ENCODE results near the gene ARHGEF11.
"Not testable (repeated sequence)": the region's sequence is repeated elsewhere in the genome, so short reads cannot be mapped to it uniquely, and the experiment has no call there.

The ARHGEF11 gene

DNA sequence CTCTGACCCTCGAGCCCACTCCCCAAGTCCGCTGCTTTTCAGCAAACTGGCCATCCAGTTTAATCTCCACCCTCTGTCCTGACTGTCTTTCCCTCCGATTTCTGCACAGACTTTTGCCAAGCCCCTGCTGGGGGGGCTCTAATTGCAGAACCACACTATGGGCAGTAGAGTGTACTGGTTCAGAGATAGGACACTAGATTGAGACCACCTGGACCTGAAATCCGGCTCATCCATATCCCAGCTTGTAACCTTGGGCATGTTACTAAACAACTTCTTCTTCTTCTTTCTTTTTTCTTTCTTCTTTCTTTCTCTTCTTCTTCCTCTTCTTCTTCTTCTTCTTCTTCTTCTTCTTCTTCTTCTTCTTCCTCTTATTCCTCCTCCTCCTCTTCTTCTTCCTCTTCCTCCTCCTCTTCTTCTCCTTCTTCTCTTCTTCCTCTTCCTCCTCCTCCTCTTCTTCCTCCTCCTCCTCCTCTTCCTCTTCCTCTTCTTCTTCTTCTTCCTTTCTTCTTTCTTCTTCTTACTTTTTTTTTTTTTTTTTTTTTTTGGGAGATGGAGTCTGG is 117.4 kb downstream of the ARHGEF11 start:
- no peak for ATAC-seq

DNA sequence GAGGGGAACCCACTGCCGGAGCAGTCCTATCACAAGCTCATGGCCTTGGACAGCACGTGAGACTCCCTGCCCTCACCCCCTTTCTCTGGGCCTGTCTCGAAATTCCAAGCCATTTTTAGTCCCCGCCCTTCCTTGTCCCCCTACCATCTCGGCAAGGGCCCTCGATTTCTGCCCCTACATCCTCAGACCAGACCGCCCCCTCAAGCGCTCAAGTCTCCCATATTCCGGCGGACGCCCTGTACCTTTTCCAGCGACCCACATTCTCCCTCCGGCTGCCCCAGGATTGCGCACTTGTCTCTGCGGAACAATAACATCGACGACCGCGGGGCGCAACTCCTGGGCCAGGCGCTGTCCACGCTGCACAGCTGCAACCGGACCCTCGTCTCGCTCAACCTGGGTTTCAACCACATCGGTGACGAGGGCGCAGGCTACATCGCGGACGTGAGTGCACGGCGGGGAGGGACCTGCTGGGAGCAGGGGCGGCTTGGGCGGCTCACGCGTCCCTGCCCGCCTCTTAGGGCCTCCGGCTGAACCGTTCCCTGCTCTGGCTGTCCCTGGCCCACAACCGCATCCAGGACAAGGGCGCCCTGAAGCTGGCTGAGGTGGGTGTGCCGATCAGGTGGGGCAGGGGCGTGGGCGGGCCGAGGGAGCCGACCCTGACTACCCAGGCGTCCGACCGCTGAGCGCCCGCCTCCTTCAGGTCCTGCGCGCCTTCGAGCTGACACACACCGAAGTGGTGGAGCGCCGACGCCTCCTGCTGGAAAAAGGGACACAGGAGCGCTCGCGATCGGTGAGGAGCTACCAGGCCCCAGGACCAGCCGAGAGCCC is 118.1 kb downstream of the ARHGEF11 start:
- ATAC-seq, result peak; percentile 75 to 78

DNA sequence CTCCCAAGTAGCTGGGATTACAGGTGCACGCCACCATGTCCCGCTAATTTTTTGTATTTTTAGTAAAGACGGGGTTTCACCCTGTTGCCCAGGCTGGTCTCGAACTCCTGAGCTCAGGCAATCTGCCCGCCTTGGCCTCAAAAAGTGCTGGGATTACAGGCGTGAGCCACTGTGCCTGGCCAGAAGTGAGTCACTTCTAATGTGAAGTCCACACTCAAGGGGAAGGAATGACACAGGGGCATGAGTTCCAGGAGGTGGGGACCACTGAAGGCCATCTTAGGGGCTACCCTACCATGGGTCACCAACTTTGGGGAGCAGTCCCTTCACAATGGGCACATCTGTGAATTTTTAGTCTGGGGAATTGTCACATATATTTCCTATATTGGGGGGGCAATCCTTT is 118.8 kb downstream of the ARHGEF11 start:
- ATAC-seq, result not testable (repeated sequence)

DNA sequence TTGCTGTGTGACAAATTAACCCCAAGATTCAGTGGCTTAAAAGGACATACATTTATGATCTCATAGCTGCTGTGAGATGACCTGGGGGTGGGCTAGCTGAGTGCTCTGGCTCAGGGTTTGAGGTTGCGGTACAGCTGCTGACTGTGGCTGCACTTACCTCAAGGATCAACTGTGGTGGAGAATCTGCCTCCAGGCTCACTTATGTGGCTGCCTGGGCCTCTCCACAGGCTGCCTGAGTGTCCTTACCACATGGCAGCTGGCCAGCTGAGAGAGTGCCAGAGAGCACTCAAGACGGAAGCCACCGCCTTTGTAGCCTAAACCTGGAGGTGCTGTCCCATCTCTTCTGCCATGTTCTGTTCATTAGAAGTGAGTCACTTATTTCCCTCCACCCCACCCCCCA is 119.4 kb downstream of the ARHGEF11 start:
- peak; percentile 32 to 52 for ATAC-seq

DNA sequence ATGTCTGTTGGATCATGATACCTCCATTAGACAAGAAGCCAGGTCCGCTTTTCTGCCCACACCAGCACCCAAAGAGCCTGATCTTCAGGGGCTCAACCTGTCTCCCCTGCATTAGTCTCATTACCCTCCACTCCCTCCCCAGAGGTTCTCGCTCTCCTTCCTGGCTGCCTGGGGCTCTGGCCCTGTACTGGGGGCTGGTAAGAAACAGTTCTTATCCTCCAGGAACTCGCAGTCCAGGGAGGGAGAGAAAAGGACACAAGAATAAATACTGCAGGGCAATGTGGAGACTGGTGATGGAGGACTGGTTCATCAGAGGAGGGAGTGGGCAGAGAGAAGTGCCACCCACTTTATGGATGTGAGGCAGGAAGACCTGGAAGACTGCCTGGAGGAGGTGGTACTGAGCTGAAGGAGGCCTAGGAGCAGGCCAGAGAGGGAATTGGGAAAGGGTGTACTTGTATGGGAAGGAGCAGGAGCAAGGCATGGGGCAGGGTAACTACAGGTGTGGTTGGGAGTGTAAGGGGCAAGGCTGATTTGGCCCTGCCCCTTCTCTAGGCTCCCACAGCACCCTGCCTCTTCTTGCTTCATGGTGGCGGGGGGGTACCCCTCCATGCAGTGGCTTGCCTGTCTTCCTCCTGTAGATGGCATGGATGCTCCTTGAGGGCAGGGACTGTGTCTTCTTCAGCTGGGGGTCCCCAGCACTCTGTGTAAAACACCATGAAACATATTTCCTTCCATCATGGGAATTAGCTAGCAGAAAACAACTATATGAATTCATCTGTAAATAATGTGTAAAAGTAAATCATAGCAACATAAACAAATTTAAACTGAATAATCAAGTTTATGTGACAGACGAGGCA is 120.2 kb downstream of the ARHGEF11 start:
- ATAC-seq, result no peak

DNA sequence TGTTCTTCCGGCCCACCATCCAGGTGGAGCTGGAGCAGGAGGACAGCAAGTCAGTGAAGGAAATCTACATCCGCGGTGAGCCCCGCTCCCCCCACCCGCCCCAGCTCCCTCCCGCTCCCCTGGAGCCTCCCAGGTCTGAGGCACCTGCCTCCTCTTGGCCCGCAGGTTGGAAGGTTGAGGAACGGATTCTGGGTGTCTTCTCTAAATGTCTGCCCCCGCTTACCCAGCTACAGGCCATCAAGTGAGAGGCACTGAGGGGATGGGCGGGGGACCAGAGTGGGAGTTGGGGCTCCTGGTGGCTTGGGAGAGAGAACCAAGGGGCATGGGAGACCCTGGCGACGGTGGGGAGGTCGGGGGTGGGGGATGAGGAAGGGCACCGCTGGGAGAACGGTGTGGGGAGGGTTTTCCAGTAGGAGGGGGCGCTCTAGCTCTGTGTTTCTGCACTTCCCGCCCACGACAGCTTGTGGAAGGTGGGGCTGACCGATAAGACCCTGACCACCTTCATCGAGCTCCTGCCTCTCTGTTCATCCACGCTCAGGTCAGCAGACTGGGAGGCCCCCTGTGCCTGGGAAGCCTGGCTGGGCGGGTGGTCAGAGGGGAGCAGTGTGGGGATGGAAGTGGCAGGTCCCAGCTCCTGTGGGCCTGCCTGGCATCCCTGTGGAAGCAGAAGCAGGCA is 120.9 kb downstream of the ARHGEF11 start:
- no peak for ATAC-seq

DNA sequence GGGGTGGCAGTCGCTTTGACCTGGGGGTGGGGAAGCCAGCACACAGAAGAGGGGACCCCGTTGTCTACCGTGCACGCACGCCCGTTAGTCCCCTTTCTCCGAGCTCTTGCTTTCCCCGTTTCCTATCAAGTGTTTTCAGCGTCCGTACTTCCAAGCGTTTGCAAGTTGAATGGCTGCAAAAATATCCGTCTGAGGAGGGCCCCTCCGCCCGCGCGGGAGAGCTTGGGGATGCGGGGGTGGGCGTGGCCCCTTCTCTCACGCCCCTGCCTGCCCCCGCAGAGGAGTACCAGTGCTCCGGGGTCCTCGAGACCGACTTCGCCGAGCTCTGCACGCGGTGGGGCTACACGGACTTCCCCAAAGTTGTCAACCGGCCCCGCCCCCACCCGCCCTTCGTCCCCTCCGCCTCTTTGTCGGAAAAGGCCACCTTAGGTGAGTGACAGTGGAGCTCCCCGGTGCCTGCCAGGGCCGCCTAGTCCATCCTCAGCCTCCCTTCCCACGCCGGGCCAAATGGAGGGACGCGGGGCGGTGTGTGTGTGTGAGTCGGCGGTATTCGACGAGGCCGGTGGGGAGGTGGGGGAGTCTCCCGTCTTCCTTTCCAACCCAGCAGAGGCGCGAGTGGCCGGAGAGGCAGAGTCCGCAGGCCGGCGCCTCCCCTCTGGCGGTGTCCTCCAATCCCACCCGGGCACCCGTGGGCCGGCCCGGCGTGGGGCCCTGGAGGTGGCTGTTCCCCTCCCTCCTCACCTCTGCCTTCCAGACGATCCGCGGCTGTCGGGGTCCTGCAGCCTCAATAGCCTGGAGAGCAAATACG is 121.7 kb downstream of the ARHGEF11 start:
- no peak for ATAC-seq

DNA sequence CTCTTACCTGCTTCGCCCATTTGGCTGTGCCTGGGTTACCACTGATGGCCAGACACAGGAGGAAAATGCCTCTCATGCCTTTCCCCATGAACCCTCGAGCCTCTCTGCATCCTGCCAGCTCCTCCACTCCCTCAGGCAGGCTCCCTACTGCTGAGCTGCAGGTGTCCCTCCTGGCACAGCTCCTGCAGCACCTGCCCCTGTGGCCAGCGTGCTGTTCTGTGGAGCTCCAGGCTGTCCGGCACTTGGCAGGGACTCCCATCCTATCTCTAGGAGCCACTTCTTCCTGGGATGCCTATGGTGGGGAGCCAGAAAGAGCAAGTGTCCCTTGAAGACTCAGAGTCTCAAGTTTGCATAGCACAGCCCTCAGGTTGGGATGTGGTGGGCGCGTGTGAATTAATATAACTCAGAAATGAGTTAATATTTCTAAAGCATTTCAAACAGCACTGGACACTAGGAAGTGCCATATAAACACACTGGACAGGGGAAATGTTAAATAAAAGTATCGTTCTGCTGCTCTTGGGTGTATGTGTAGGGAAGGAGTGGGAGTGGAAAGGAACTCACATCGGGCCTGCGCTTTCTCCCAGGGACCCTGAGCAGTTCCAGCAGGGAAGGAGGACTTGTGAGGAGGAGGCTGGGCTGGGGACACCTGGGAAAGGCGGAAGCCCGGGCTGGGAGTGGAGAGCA is 122.4 kb downstream of the ARHGEF11 start:
- ATAC-seq, result no peak

DNA sequence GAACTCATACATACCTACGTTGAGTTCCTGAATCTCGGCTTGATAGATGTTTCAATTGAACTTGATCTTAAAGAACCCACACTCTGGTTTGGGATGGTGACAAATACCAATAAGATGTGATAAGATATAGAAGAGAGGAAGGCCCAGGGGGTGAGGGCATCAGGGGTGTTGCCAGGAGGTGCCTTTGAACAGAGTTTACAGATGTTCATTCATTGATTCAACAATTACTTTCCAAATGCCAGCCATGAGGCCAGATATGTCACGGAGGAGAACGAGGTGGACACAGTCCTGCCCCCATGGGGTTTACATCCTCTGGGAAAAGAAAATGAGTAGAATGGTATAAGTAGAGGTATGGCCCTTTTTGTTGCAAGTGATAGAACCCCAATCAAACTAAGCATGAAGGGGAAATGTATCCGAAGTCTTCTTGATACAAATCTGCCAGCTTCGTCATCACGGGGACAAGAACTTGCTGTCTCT is 124.5 kb downstream of the ARHGEF11 start:
- ATAC-seq, result no peak

DNA sequence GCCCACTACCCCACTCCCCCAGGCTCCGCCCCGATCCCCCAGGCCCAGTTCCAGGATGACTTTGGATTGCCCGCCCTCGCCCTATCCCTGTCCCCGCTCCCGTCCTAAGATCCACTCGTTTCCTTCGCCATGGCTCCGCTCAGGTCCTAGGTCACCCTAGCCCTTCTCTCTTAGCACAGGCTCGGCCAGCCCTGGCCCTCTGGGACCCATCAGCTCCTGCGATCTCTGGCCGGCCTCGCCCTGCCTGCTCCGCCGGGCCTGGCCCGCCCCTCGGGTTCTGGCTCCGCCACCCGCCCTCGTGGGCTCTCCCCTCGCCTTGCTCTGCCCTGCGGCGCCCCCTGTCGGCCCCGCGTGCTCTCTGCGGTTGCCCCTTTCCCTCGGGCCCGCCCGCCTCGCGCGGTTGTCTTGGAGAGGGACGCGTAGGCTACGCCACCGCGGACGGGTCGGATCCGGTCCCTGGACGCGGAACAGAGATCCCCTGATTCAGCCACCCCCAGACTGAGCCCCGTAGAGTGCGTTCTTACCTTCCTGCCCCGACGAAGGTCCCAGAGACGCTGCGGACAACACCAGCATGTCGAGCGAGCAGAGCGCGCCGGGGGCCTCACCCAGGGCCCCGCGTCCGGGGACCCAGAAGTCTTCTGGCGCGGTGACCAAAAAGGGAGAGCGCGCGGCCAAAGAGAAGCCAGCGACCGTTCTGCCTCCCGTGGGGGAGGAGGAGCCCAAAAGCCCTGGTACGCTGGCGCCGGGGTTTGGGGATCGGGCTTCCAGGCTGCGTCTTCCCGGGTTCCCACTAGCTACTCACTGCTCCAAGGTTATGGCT is 125.1 kb downstream of the ARHGEF11 start, which contains the start of gene LRRC71:
TSS of gene LRRC71 (plus strand) at position 400 of the 820 bp plus-strand sequence. CDS start at position 572, 172 bp downstream.
- peak; percentile 57 to 73 for ATAC-seq

DNA sequence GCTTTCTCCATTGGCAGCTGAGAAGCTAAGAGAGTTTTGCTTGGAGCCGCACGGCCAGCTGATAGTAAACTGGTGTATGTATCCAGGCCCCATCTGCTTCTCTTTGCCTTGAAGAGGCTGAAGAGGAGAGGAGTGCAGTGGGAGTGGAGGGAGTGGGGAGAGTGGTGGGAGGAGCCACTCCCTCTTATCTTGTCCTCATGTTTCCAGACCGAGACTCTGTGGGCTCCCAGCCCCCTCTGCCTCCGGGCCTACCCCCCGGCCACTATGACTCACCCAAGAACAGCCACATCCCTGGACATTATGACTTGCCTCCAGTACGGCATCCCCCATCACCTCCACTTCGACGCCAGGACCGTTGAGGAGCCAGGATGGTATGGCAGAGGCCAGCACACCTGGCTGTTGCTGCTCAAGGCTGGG is 131.1 kb downstream of the ARHGEF11 start:
- ATAC-seq, result no peak

DNA sequence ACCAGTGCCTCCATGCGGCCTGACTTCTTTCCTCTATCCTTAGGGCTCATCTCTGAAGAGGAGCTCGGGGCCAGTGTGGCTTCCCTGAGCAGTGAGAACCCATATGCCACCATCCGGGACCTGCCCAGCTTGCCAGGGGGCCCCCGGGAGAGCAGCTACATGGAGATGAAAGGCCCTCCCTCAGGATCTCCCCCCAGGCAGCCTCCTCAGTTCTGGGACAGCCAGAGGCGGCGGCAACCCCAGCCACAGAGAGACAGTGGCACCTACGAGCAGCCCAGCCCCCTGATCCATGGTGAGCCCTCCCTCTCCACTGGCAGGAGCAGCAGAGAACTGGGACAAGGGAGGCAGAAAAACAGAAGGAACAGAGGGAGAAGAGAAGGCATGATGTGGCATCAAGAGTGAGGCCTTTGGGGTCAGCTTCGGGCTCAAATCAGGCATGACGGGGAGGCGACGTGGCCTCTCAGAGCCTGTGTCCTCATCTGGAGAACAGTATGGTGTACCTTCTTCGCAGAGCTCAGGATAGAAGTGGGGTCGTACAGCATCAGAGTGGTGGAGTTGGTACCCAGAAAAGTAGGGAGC is 131.6 kb downstream of the ARHGEF11 start:
- no peak for ATAC-seq

DNA sequence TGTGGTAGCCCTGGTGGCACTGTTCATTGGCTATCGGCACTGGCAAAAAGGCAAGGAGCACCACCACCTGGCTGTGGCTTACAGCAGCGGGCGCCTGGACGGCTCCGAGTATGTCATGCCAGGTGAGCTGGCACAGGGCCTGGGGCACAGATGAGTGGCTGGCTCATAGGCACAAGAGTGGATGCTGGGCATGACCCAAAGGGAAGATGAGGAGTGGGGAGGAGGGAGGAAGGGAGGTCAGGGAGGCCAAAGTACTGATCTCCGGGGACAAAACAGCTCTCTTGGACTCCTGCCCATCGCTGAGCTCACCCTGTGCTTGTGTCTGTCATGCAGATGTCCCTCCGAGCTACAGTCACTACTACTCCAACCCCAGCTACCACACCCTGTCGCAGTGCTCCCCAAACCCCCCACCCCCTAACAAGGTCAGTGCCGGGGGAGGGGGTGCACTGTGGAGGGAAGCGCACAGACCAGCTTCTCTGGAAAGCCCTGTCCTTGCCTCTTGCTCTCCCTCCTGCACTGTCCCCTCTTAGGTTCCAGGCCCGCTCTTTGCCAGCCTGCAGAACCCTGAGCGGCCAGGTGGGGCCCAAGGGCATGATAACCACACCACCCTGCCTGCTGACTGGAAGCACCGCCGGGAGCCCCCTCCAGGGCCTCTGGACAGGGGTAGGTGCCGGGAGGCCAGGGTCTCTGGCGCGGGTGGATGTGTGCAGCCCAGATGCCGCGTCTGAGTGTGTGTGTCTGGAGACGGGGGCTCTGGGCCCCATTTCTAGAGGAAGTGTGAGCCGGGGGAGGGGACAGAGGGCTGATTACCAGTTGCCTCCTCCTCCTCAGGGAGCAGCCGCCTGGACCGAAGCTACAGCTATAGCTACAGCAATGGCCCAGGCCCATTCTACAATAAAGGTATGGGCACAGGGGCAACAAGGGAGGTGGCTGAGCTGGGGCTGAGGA is 132.4 kb downstream of the ARHGEF11 start:
- no peak for ATAC-seq

DNA sequence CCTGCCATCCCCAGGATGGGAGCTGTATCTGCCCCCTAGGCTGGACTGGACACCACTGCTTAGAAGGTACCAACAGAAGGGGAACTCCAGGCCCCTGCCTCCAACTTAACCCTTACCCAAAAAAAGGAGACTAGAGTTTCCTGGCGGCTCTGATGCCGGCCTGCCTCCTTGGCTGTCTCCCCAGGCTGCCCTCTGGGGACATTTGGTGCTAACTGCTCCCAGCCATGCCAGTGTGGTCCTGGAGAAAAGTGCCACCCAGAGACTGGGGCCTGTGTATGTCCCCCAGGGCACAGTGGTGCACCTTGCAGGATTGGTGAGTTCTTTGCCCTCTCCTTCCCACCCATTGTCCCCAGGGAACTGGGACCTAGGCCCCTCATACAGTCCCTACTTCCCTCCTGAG is 133.2 kb downstream of the ARHGEF11 start:
- no peak for ATAC-seq

DNA sequence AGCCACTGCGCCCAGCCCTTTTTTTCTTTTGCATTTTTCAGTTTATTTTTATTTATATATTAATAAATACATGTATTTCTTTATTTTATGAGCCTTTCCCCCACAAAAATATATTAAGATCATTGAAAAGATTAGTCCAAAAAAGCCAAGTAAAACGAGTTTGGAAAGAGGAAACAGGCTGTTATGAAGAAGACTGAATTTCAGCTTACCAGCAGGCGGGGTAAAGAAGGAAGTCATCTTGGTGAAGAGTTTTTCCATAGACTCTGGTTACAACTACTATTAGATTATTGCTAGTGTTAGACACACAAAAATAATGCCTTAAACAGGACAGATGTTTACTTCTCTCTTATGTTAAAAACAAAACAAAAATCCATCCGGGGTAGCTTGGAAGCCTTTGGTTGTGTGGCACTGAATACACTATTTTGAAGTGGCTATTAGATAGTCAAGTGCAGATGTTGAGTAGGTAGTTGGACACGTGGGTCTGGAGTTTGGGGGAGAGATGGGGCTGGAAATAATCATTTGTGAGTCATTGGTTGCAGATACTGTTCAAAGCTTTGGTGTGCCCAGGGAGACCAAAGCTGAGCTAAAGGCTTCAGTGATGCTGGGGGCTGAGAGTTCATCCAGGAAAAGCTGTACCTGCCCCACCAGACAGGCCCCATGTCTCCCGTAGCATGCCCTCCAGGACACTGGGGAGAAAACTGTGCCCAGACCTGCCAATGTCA is 133.8 kb downstream of the ARHGEF11 start:
- ATAC-seq, result no peak

DNA sequence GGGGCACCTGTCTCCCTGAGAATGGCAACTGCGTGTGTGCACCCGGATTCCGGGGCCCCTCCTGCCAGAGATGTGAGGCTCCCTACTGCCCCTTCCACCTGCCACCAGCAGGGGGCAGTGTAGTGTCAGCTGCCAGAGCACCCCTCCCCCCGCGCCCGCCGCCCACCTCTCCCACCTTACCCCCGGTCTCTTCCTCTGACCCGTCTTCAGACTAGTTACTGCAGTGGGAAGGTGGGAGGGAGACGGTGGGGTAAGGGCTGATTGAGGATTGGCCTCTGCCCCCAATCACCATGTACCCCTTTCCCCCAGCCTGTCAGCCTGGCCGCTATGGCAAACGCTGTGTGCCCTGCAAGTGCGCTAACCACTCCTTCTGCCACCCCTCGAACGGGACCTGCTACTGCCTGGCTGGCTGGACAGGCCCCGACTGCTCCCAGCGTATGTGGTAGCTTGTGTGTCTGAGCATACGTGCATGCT is 135.2 kb downstream of the ARHGEF11 start:
- no peak for ATAC-seq

DNA sequence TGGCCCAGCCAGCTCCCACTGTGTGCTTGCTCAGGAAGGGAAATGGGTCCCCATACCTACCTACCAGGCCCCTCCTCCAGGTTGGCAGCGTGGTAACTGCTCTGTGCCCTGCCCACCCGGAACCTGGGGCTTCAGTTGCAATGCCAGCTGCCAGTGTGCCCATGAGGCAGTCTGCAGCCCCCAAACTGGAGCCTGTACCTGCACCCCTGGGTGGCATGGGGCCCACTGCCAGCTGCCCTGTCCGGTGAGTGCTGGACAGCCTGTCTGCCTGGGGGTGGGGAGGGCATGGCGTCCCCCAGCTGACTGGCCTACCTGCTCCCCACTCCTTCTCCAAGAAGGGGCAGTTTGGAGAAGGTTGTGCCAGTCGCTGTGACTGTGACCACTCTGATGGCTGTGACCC is 135.9 kb downstream of the ARHGEF11 start:
- no peak for ATAC-seq

DNA sequence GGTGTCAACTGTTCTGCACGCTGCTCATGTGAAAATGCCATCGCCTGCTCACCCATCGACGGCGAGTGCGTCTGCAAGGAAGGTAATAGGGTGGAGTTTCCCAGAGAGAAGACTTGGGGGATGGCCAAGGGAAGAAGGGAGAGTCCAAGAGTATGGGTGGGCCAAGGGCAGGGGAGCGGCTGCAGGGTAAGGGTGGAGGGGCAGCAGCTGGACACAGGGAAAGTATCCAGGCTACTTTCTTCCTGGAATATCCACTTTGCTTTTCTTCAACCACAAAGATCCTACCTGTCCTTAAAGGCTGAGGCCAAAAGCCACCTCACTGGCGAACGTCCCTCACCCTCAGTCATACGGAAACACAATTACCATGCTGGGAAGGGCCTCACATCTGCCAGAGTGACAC is 136.6 kb downstream of the ARHGEF11 start:
- ATAC-seq, result no peak

Data from activated CD4-positive, CD25-positive, alpha-beta regulatory T cell treated with anti-CD3 and anti-CD28 coated beads, Interleukin-2, amount 50 U/mL, for 24 hours (primary cell).